Glutamatergic neuron (in vitro differentiated cells): ENCODE measurements around the gene C12orf76. TPM values are rescaled to one million over a fixed set of nuclear protein-coding genes. Genes with fewer than 3 reads are reported as not detected.

Experiments
- DNase-seq: peaks from one replicate; pipeline ENCODE4 v3.0.0; 2022
- H3K27ac Mint-ChIP-seq: one replicate; pipeline ENCODE4 v1.8.0; 2020; ENCODE audit warnings: mild to moderate bottlenecking, mixed read lengths, inconsistent platforms; ENCODE audit not compliant: unreplicated experiment
- H3K27me3 Mint-ChIP-seq: one replicate; pipeline ENCODE4 v1.8.0; 2020; ENCODE audit warnings: mild to moderate bottlenecking, moderate library complexity, mixed read lengths, inconsistent platforms; ENCODE audit not compliant: unreplicated experiment
- H3K36me3 Mint-ChIP-seq: one replicate; pipeline ENCODE4 v1.8.0; 2020; ENCODE audit warnings: mild to moderate bottlenecking, mixed read lengths, inconsistent platforms; ENCODE audit not compliant: unreplicated experiment
- H3K4me1 Mint-ChIP-seq: one replicate; pipeline ENCODE4 v1.8.0; 2020; ENCODE audit warnings: mild to moderate bottlenecking, low read depth, mixed read lengths, inconsistent platforms; ENCODE audit not compliant: unreplicated experiment
- H3K4me3 Mint-ChIP-seq: one replicate; pipeline ENCODE4 v1.8.0; 2020; ENCODE audit warnings: mild to moderate bottlenecking, mixed read lengths, inconsistent platforms; ENCODE audit not compliant: unreplicated experiment
- H3K9me3 Mint-ChIP-seq: one replicate; pipeline ENCODE4 v1.8.0; 2020; ENCODE audit warnings: mild to moderate bottlenecking, moderate library complexity, mixed read lengths, inconsistent platforms; ENCODE audit not compliant: unreplicated experiment
- CTCF ChIP-seq: fragments of 200-600 bp; sonication (generic); IDR thresholded peaks from one replicate; pipeline ENCODE4 v1.5.0; 2021; ENCODE audit not compliant: partially characterized antibody, unreplicated experiment
- total RNA-seq: library from RNA; stranded (reverse); fragmentation: NEBNext Ultra II Directional; extraction: Animal tissue kit (Norgen Biotek cat#: 25700); gene quantifications from one replicate; pipeline ENCODE4 v1.2.1, GENCODE V29; 2021; ENCODE audit not compliant: unreplicated experiment

The C12orf76 gene
- total RNA-seq, 1 donor from 2014 or later, result 43.3 TPM

GRCh38 chr12:109994401-109995175 is 53.7 kb downstream of the C12orf76 start:
- Mint-ChIP-seq H3K27ac (peak overlapping the region; percentile 90), H3K9me3 (peaks cover 10% of the 10 kb centered on the region), H3K4me1 (peaks cover 30% of the 10 kb centered on the region), H3K27me3 (peaks cover 7% of the 10 kb centered on the region), H3K4me3 (peak overlapping the region; percentile 99), H3K36me3 (no peaks in the 10 kb centered on the region)
- no peak for TF ChIP-seq CTCF
- DNase-seq, result no peak

- no peak for DNase-seq
- H3K27ac Mint-ChIP-seq, result no peak overlapping the region
- no peaks in the 10 kb centered on the region for H3K36me3 Mint-ChIP-seq
- H3K27me3 Mint-ChIP-seq, result no peaks in the 10 kb centered on the region
- H3K9me3 Mint-ChIP-seq, result peaks cover 4% of the 10 kb centered on the region
- peak overlapping the region; percentile 59 for H3K4me3 Mint-ChIP-seq
- no peak for TF ChIP-seq CTCF
- peaks cover 33% of the 10 kb centered on the region for H3K4me1 Mint-ChIP-seq
These were observed 55.2 kb downstream of the C12orf76 start for GRCh38 chr12:109993091-109993490.

GRCh38 chr12:109991586-109991985 is 56.7 kb downstream of the C12orf76 start:
- no peaks in the 10 kb centered on the region for H3K36me3 Mint-ChIP-seq
- TF ChIP-seq CTCF, result no peak
- no peak overlapping the region for H3K4me3 Mint-ChIP-seq

More at GRCh38 chr12:109991586-109991985, 56.7 kb downstream of the C12orf76 start:
- peaks cover 32% of the 10 kb centered on the region for H3K4me1 Mint-ChIP-seq
- peaks cover 2% of the 10 kb centered on the region for H3K9me3 Mint-ChIP-seq
- H3K27me3 Mint-ChIP-seq, result no peaks in the 10 kb centered on the region
- H3K27ac Mint-ChIP-seq, result no peak overlapping the region
- DNase-seq, result no peak

Other genes starting within 250 kb of the C12orf76 start
- 0.17 TPM for gene TRPV4, start 215.1 kb downstream of the C12orf76 start, total RNA-seq
- gene GLTP, start 168.0 kb downstream of the C12orf76 start, total RNA-seq, result 22.6 TPM
- gene TCHP, start 148.2 kb downstream of the C12orf76 start, total RNA-seq, result 31.7 TPM
- gene GIT2, start 52.2 kb downstream of the C12orf76 start, total RNA-seq, result 54.9 TPM
- gene ANKRD13A, start 49.1 kb downstream of the C12orf76 start, total RNA-seq, result 139 TPM
- gene IFT81, start 75.8 kb upstream of the C12orf76 start, total RNA-seq, result 27.6 TPM
- gene ATP2A2, start 232.7 kb upstream of the C12orf76 start, total RNA-seq, result 269 TPM